Measurements from ENCODE around the gene GGA2. TPM values are rescaled to one million over a fixed set of nuclear protein-coding genes. Genes with fewer than 3 reads are reported as not detected.

Gene GGA2
- total RNA-seq, 1 experiment from 2014 or later = 142 TPM

DNA sequence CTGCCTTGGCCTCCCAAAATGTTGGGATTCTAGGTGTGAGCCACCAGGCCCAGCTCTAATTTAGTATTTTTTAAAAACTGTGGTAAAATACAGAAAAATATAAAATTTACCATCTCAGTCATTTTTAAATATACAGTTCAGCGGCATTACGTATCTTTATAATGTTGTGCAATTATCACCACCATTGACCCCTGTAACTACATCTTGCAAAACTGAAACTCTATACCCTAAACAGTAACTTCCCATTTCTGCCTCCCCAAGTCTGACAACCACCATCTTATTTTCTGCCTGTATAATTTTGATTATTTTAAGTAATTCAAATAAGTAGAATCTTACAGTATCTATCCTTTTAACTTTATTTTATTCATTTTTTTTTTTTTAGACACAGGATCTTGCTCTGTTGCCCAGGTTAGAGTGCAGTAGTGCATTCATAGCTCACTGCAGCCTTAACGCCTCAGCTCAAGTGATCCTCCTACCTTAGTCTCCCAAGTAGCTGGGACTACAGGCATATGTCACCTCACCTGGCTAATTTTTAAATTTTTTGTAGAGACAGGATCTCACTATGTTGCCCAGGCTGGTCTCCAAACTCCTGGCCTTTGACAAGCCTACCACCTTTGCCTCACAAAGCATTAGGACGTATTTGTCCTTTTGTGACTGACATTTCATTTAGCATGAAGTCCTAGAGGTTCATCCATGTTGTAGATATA is 10.9 kb upstream of the GGA2 start:
- ChIA-PET POLR2A (ENCODE audit: low non-redundant PET) (no interaction called here), CTCF (interaction anchor here (0.6 kb wide), 1 partner anchor 49 kb away, joined by 5 read pairs; no protein-coding TSS in a partner anchor)
- Histone ChIP-seq H3K4me1 (ENCODE audit: insufficient read depth, low read length, poor library complexity, severe bottlenecking) (no peaks in the 10 kb centered on the region), H3K27ac (ENCODE audit: low read depth, low read length, poor library complexity, severe bottlenecking) (no peak overlapping the region), H3K27me3 (replicated peaks; ENCODE audit: insufficient read depth, low read depth, low read length, poor library complexity) (no peaks in the 10 kb centered on the region), H3K4me3 (ENCODE audit: low read depth, low read length, poor library complexity, severe bottlenecking) (no peak overlapping the region), H3K36me3 (ENCODE audit: insufficient read depth, low read length, poor library complexity, severe bottlenecking) (peaks cover 45% of the 10 kb centered on the region), H3K9me3 (ENCODE audit: low read depth, low read length, poor library complexity, severe bottlenecking) (no peaks in the 10 kb centered on the region)
- TF ChIP-seq EZH2 (IDR thresholded peaks at IDR 0.05; ENCODE audit: borderline replicate concordance, low read depth, low read length, poor library complexity, severe bottlenecking) = no peak
- TF ChIP-seq, protein P1, sequence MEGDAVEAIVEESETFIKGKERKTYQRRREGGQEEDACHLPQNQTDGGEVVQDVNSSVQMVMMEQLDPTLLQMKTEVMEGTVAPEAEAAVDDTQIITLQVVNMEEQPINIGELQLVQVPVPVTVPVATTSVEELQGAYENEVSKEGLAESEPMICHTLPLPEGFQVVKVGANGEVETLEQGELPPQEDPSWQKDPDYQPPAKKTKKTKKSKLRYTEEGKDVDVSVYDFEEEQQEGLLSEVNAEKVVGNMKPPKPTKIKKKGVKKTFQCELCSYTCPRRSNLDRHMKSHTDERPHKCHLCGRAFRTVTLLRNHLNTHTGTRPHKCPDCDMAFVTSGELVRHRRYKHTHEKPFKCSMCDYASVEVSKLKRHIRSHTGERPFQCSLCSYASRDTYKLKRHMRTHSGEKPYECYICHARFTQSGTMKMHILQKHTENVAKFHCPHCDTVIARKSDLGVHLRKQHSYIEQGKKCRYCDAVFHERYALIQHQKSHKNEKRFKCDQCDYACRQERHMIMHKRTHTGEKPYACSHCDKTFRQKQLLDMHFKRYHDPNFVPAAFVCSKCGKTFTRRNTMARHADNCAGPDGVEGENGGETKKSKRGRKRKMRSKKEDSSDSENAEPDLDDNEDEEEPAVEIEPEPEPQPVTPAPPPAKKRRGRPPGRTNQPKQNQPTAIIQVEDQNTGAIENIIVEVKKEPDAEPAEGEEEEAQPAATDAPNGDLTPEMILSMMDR (conservative IDR thresholded peaks at IDR 0.05; ENCODE audit: low read depth, low read length) = no peak
- BruUV-seq (replicated peaks) = no TSS peak
- intact Hi-C loops (cut with micrococcal nuclease; ENCODE audit: unreplicated experiment) = no loop called here
- no peak for DNase-seq (ENCODE audit: low spot score)

DNA sequence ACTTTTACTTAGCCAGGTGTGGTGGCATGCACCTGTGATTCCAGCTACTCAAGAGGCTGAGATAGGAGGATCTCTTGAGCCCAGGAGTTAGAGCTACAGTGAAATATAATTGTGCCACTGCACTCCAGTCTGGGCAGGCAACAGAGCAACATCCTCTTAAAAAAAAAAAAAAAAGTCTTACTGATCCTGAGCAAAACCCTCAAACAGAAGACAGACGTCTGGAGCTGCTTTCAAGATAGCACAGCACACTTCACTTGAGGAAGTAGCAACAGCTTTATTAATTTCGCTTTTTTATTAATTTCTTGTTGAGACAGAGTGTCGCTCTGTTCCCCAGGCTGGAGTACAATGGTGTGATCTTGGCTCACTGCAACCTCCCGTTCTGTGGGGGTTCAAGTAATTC is 10.2 kb upstream of the GGA2 start:
- TF ChIP-seq EZH2 (IDR thresholded peaks at IDR 0.05; ENCODE audit: borderline replicate concordance, low read depth, low read length, poor library complexity, severe bottlenecking) = no peak
- TF ChIP-seq, protein P1 (conservative IDR thresholded peaks at IDR 0.05; ENCODE audit: low read depth, low read length) = no peak
- Histone ChIP-seq H3K27me3 (replicated peaks; ENCODE audit: insufficient read depth, low read depth, low read length, poor library complexity) (no peaks in the 10 kb centered on the region), H3K27ac (ENCODE audit: low read depth, low read length, poor library complexity, severe bottlenecking) (no peak overlapping the region), H3K9me3 (ENCODE audit: low read depth, low read length, poor library complexity, severe bottlenecking) (no peaks in the 10 kb centered on the region), H3K4me1 (ENCODE audit: insufficient read depth, low read length, poor library complexity, severe bottlenecking) (no peaks in the 10 kb centered on the region), H3K4me3 (ENCODE audit: low read depth, low read length, poor library complexity, severe bottlenecking) (no peak overlapping the region), H3K36me3 (ENCODE audit: insufficient read depth, low read length, poor library complexity, severe bottlenecking) (peaks cover 45% of the 10 kb centered on the region)
- ChIA-PET POLR2A (ENCODE audit: low non-redundant PET) (no interaction called here), CTCF (no interaction called here)
- DNase-seq (ENCODE audit: low spot score) = no peak
- intact Hi-C loops (cut with micrococcal nuclease; ENCODE audit: unreplicated experiment) = no loop called here
- BruUV-seq (replicated peaks) = no TSS peak

DNA sequence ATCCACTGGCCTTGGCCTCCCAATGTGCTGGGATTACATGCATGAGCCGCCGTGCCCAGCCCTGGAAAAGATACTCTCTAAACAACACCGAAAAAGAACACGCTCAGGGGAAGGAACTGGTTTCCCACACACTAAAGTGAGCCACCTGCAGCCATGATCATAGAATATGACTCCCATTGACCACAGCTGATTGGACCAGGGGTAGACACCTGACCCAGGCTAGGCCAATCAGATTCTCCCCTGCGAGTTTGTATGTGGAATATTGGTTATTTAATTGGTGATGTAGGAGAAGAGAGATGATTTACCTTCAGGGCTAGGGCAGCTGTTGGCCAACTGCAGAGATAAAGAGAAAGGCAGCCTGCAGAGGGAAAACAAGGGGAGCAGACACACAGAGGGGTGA is 9.0 kb upstream of the GGA2 start:
- Histone ChIP-seq H3K36me3 (ENCODE audit: insufficient read depth, low read length, poor library complexity, severe bottlenecking) (peaks cover 35% of the 10 kb centered on the region), H3K27me3 (replicated peaks; ENCODE audit: insufficient read depth, low read depth, low read length, poor library complexity) (no peaks in the 10 kb centered on the region), H3K4me1 (ENCODE audit: insufficient read depth, low read length, poor library complexity, severe bottlenecking) (no peaks in the 10 kb centered on the region), H3K4me3 (ENCODE audit: low read depth, low read length, poor library complexity, severe bottlenecking) (no peak overlapping the region), H3K27ac (ENCODE audit: low read depth, low read length, poor library complexity, severe bottlenecking) (no peak overlapping the region), H3K9me3 (ENCODE audit: low read depth, low read length, poor library complexity, severe bottlenecking) (no peaks in the 10 kb centered on the region)
- TF ChIP-seq, protein P1 (conservative IDR thresholded peaks at IDR 0.05; ENCODE audit: low read depth, low read length) = no peak
- TF ChIP-seq EZH2 (IDR thresholded peaks at IDR 0.05; ENCODE audit: borderline replicate concordance, low read depth, low read length, poor library complexity, severe bottlenecking) = no peak
- DNase-seq (ENCODE audit: low spot score) = peak; percentile 14
- CTCF ChIA-PET = no interaction called here
- POLR2A ChIA-PET (ENCODE audit: low non-redundant PET) = no interaction called here
- intact Hi-C loops (cut with micrococcal nuclease; ENCODE audit: unreplicated experiment) = no loop called here
- BruUV-seq (replicated peaks) = no TSS peak

All from A673 (cell line).